ENCODE measurements around the gene CDC42BPA.

DNA sequence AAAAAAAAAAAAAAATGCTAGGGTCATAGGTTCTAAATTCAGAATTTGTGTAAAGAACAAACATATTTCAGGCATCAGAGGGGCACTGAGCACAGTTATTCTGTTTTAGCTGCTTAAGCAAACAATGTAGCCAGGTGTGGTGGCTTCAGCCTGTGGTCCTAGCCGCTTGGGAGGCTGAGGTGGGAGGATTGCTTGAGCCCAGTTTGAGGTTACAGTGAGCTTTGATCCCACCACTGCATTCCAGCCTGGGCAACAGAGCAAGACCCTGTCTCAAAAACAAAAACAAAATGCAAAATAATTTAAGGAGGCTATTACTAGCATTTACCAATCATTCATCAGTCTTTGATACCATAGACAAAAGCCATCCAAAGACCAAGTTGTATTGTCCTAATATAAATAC lies 49.7 kb upstream of the CDC42BPA start:
- TF ChIP-seq, protein P1, sequence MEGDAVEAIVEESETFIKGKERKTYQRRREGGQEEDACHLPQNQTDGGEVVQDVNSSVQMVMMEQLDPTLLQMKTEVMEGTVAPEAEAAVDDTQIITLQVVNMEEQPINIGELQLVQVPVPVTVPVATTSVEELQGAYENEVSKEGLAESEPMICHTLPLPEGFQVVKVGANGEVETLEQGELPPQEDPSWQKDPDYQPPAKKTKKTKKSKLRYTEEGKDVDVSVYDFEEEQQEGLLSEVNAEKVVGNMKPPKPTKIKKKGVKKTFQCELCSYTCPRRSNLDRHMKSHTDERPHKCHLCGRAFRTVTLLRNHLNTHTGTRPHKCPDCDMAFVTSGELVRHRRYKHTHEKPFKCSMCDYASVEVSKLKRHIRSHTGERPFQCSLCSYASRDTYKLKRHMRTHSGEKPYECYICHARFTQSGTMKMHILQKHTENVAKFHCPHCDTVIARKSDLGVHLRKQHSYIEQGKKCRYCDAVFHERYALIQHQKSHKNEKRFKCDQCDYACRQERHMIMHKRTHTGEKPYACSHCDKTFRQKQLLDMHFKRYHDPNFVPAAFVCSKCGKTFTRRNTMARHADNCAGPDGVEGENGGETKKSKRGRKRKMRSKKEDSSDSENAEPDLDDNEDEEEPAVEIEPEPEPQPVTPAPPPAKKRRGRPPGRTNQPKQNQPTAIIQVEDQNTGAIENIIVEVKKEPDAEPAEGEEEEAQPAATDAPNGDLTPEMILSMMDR (conservative IDR thresholded peaks at IDR 0.05 in 1 of 2, IDR thresholded peaks at IDR 0.05 in 1 of 2; ENCODE audit: extremely low read depth in 1 of 2, insufficient read depth in 1 of 2, low read depth in 1 of 2, low read length in 2 of 2) = no peak
- no peak for TF ChIP-seq EZH2 (IDR thresholded peaks at IDR 0.05; ENCODE audit: borderline replicate concordance, low read length)

All from mammary epithelial cell (primary cell).